ENCODE measurements around the gene CCDC15. TPM values are rescaled to one million over a fixed set of nuclear protein-coding genes. Genes with fewer than 3 reads are reported as not detected.

CCDC15 gene
- total and polyA plus RNA-seq, 2 of the 13 experiments (the other 11 are each of a cell fraction or from before 2014, with no cell fraction given) = 2.2 to 4.6 TPM

DNA sequence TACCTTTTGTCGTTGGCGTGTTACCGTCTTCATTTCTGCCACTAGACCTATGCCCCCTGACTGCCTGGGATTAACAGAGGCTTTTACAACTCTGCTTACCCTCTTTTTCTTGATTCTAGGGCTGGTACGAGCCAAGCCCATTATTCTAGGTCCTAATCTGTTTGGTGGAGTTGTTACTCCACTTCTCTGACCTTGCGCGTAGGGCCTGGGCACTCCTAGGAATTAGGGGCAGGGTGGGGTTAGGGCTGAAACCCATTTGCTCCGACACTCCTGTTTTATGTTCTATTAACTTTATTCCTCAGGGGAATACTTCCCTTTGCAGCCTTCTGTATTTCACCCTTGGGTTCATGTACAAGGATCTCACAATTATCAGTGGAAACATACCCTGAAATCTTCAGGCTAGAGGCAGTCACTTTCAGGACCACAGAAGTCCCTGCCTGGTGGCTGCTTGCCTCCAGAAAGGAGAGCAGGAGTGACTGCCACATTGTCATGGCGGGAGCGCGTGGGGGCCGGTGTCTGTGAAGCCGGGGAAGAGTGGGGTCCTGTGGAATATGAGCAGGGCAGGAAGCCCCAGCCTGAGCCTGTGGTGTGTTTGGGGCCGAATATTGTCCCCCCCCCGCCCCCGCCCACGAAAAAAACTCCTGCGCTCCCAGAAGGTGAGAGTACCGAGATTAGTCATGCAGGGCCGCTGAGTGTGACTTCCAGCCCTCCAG lies 108.4 kb downstream of the CCDC15 start:
- BruUV-seq (replicated peaks) = no TSS peak
- H3K36me3 ChIP-seq (replicated peaks in 1 of 2; ENCODE audit: control insufficient read depth in 1 of 2, insufficient read depth in 2 of 2, low read length in 2 of 2) = no peaks in the 10 kb centered on the region
- in situ Hi-C loops (cut with HindIII; ENCODE audit: extremely low pct_ligation_motif_present, low pct_unique_long_range_greater_than_20kb) = no loop called here
- intact Hi-C loops (cut with micrococcal nuclease; ENCODE audit: unreplicated experiment) = no loop called here
- POLR2A ChIA-PET = interaction anchor here (0.9 to 1.3 kb wide), 2 partner anchors 9 to 10 kb away, joined by 3 to 5 read pairs; no protein-coding TSS in a partner anchor
- H3K79me2 ChIP-seq (ENCODE audit: insufficient read depth, low read length) = no peaks in the 10 kb centered on the region
- TF ChIP-seq ZNF749 (CRISPR knock-in tag; IDR thresholded peaks at IDR 0.05; ENCODE audit: borderline replicate concordance) = no peak
- TF ChIP-seq, protein P1, sequence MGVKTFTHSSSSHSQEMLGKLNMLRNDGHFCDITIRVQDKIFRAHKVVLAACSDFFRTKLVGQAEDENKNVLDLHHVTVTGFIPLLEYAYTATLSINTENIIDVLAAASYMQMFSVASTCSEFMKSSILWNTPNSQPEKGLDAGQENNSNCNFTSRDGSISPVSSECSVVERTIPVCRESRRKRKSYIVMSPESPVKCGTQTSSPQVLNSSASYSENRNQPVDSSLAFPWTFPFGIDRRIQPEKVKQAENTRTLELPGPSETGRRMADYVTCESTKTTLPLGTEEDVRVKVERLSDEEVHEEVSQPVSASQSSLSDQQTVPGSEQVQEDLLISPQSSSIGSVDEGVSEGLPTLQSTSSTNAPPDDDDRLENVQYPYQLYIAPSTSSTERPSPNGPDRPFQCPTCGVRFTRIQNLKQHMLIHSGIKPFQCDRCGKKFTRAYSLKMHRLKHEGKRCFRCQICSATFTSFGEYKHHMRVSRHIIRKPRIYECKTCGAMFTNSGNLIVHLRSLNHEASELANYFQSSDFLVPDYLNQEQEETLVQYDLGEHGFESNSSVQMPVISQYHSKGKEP (CRISPR knock-in tag; IDR thresholded peaks at IDR 0.05) = no peak
- 0 out of 2 replicates have a peak, but pooled peaks have one; percentile 47 for TF ChIP-seq NPAS2 (CRISPR knock-in tag; IDR thresholded peaks at IDR 0.05; ENCODE audit: borderline replicate concordance)
- no peak for TF ChIP-seq U2AF1 (optimal IDR thresholded peaks at IDR 0.05; ENCODE audit: low read depth, low read length)
- peak; percentile 82 for TF ChIP-seq SRSF1 (optimal IDR thresholded peaks at IDR 0.05; ENCODE audit: low read depth, low read length)
- TF ChIP-seq, protein P2, sequence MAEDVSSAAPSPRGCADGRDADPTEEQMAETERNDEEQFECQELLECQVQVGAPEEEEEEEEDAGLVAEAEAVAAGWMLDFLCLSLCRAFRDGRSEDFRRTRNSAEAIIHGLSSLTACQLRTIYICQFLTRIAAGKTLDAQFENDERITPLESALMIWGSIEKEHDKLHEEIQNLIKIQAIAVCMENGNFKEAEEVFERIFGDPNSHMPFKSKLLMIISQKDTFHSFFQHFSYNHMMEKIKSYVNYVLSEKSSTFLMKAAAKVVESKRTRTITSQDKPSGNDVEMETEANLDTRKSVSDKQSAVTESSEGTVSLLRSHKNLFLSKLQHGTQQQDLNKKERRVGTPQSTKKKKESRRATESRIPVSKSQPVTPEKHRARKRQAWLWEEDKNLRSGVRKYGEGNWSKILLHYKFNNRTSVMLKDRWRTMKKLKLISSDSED (CRISPR knock-in tag; IDR thresholded peaks at IDR 0.05) = no peak
- H4K20me1 ChIP-seq (ENCODE audit: insufficient read depth, low read length) = no peaks in the 10 kb centered on the region
- H3K4me1 ChIP-seq (ENCODE audit: insufficient read depth, low read length) = peaks cover 69% of the 10 kb centered on the region
- DNase-seq (ENCODE audit: low spot score) (no peak), ATAC-seq (peak; percentile 9), FAIRE-seq (no peak)
- no peak overlapping the region for H2AFZ ChIP-seq (ENCODE audit: low read length)
- H3K4me2 ChIP-seq (ENCODE audit: low read depth, low read length) = peak overlapping the region; percentile 90
- CTCF ChIA-PET (ENCODE audit: low intra/inter-chr PET ratio, low total read pairs) = interaction anchor here (0.7 kb wide), 1 partner anchor 52 kb away, joined by 3 read pairs; no protein-coding TSS in a partner anchor
- no peak overlapping the region for H3K27ac ChIP-seq (ENCODE audit: extremely low read length, insufficient read depth, low read length)
- H3K9ac ChIP-seq (ENCODE audit: insufficient read depth, low read depth, low read length) = peak overlapping the region; percentile 60
- 81% methylated on average over 12 of the region's 19 CpGs for WGBS (ENCODE audit: low lambda C conversion rate)
- H3K4me3 ChIP-seq (replicated peaks in 1 of 3; ENCODE audit: insufficient read depth in 1 of 3, low read depth in 2 of 3, low read length in 3 of 3) = peak overlapping the region; percentile 66 to 78 (median 72); a peak in 5 of 6 replicates
- H3K9me3 ChIP-seq (ENCODE audit: low read length) = no peaks in the 10 kb centered on the region
- H3K27me3 ChIP-seq (ENCODE audit: control insufficient read depth in 1 of 2, insufficient read depth in 2 of 2, low read length in 2 of 2) = no peaks in the 10 kb centered on the region; a peak in 1 of 5 replicates

Data from HepG2 (cell line).